GM12801 (cell line): ENCODE measurements around the gene IQCH.

Experiments
- CTCF ChIP-seq: IDR thresholded peaks from one replicate; pipeline ENCODE4 v1.5.1; 2011; ENCODE audit warnings: control low read depth; ENCODE audit not compliant: insufficient read length; ENCODE audit errors: extremely low read depth

IQCH gene

GRCh38 chr15:67216859-67217258, 37.7 kb upstream of the IQCH start:
- no peak for TF ChIP-seq CTCF

GRCh38 chr15:67218428-67218827, 36.2 kb upstream of the IQCH start:
- no peak for TF ChIP-seq CTCF

- no peak for TF ChIP-seq CTCF
Measured at GRCh38 chr15:67219288-67219687, 35.3 kb upstream of the IQCH start.

GRCh38 chr15:67224889-67225288, 29.7 kb upstream of the IQCH start:
- no peak for TF ChIP-seq CTCF

GRCh38 chr15:67225336-67225735, 29.2 kb upstream of the IQCH start:
- TF ChIP-seq CTCF = no peak

- TF ChIP-seq CTCF = no peak
Measured at GRCh38 chr15:67227431-67227830, 27.2 kb upstream of the IQCH start.

- TF ChIP-seq CTCF = no peak
Measured at GRCh38 chr15:67227846-67228245, 26.7 kb upstream of the IQCH start.

- no peak for TF ChIP-seq CTCF
Measured at GRCh38 chr15:67228286-67228685, 26.3 kb upstream of the IQCH start.
